Measurements from ENCODE around the gene MRPS17. TPM values are rescaled to one million over a fixed set of nuclear protein-coding genes. Genes with fewer than 3 reads are reported as not detected.

The MRPS17 gene
- total and polyA plus RNA-seq, 2 donors (not counting 3 experiments of a cell fraction or from before 2014, with no cell fraction given) = 11.8 to 19.5 TPM

DNA sequence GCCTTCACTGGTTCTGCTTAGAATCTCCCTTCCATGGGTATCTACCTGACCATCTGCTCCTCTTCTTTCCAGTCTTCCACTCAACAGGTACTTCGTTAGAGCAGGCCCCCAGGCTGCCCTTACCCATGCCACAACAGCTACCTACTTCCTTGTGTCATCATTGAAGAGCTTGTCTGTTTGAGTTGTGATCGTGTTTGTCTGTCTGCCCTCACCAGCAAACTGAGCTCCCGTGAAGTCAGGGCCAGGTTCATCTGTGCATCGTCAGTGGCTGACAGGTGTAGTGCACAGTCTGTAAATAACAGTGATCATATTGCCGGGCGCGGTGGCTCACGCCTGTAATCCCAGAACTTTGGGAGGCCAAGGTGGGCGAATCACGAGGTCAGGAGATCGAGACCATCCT lies 17.7 kb downstream of the MRPS17 start:
- CTCF ChIA-PET = no interaction called here

More for the DNA sequence above, 17.7 kb downstream of the MRPS17 start:
- POLR2A ChIA-PET = no interaction called here
- no peak overlapping the region for H3K9ac ChIP-seq (replicated peaks; ENCODE audit: extremely low read depth, insufficient read depth, low read length)
- H3K4me3 ChIP-seq (replicated peaks in 1 of 3; ENCODE audit: insufficient read depth in 1 of 3, low read depth in 1 of 3, low read length in 3 of 3) = no peak overlapping the region
- no peaks in the 10 kb centered on the region for H3K9me1 ChIP-seq (replicated peaks; ENCODE audit: control insufficient read depth, extremely low read depth, insufficient read depth, low read length)
- BruUV-seq (replicated peaks) = no TSS peak
- H3K9me3 ChIP-seq (replicated peaks; ENCODE audit: control insufficient read depth, insufficient read depth, low read length) = no peaks in the 10 kb centered on the region
- no peaks in the 10 kb centered on the region for H3K27me3 ChIP-seq (ENCODE audit: control insufficient read depth in 2 of 2, insufficient read depth in 2 of 2, low read length in 2 of 2)
- peaks cover 0 to 3% of the 10 kb centered on the region in 2 experiments for H3K36me3 ChIP-seq (ENCODE audit: control insufficient read depth in 2 of 2, extremely low read depth in 1 of 2, insufficient read depth in 2 of 2, low read length in 2 of 2)
- TF ChIP-seq EZH2 (IDR thresholded peaks at IDR 0.05; ENCODE audit: borderline replicate concordance, low read depth, low read length, severe bottlenecking) (no peak), JUN (IDR thresholded peaks at IDR 0.05; ENCODE audit: borderline replicate concordance, insufficient read depth, insufficient read length, low read depth) (no peak), GATA2 (IDR thresholded peaks at IDR 0.05; ENCODE audit: insufficient read depth, insufficient read length, low read depth, low read length) (no peak), POLR2AphosphoS5 (IDR thresholded peaks at IDR 0.05; ENCODE audit: insufficient read depth, low read depth, low read length) (no peak), MYC (IDR thresholded peaks at IDR 0.05; ENCODE audit: low read depth, low read length) (no peak), POLR2A (IDR thresholded peaks at IDR 0.05; ENCODE audit: low read depth, low read length) (no peak), FOS (IDR thresholded peaks at IDR 0.05; ENCODE audit: borderline replicate concordance, insufficient read depth, low read length) (no peak), MAX (IDR thresholded peaks at IDR 0.05; ENCODE audit: insufficient read depth, insufficient read length) (no peak)
- TF ChIP-seq, protein P1, sequence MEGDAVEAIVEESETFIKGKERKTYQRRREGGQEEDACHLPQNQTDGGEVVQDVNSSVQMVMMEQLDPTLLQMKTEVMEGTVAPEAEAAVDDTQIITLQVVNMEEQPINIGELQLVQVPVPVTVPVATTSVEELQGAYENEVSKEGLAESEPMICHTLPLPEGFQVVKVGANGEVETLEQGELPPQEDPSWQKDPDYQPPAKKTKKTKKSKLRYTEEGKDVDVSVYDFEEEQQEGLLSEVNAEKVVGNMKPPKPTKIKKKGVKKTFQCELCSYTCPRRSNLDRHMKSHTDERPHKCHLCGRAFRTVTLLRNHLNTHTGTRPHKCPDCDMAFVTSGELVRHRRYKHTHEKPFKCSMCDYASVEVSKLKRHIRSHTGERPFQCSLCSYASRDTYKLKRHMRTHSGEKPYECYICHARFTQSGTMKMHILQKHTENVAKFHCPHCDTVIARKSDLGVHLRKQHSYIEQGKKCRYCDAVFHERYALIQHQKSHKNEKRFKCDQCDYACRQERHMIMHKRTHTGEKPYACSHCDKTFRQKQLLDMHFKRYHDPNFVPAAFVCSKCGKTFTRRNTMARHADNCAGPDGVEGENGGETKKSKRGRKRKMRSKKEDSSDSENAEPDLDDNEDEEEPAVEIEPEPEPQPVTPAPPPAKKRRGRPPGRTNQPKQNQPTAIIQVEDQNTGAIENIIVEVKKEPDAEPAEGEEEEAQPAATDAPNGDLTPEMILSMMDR (IDR thresholded peaks at IDR 0.05; ENCODE audit: extremely low read depth in 1 of 2, insufficient read depth in 1 of 2, low read depth in 1 of 2, low read length in 2 of 2) = no peak
- no peaks in the 10 kb centered on the region for H4K20me1 ChIP-seq (replicated peaks; ENCODE audit: control insufficient read depth, extremely low read depth, insufficient read depth, low read length)
- intact Hi-C loops (cut with micrococcal nuclease) (loop anchor here (10.0 kb wide), 2 partner anchors 225 to 395 kb away; partner anchors contain the start of gene VOPP1), dilution Hi-C loops (cut with MboI; ENCODE audit: extremely low pct_ligation_motif_present, low sequenced_read_pairs) (no loop called here)
- no peak for DNase-seq (ENCODE audit: low read depth, low spot score)
- FAIRE-seq = no peak
- no peaks in the 10 kb centered on the region for H3K4me1 ChIP-seq (ENCODE audit: control insufficient read depth, extremely low read depth, insufficient read depth, low read length)
- H3K27ac ChIP-seq (ENCODE audit: insufficient read depth, low read depth, low read length) = no peak overlapping the region
- H3K79me2 ChIP-seq (ENCODE audit: control insufficient read depth, insufficient read depth, low read length) = peaks cover 30% of the 10 kb centered on the region
- H2AFZ ChIP-seq (ENCODE audit: low read depth, low read length) = no peak overlapping the region
- H3K4me2 ChIP-seq (ENCODE audit: insufficient read depth, low read length) = no peak overlapping the region
